D341Med (cell line): Measurements from ENCODE around the gene CLINT1.
"Not testable (repeated sequence)": the region's sequence is repeated elsewhere in the genome, so short reads cannot be mapped to it uniquely, and the experiment has no call there.

ENCODE experiments used
- DNase-seq: peaks from one replicate; pipeline ENCODE4 v3.0.0; 2012; ENCODE audit warnings: low spot score

The CLINT1 gene

GRCh38 chr5:157862183-157862851 lies 3.4 kb upstream of the CLINT1 start:
- DNase-seq, result no peak

GRCh38 chr5:157860898-157861890 lies 2.2 kb upstream of the CLINT1 start:
- no peak for DNase-seq

- no peak for DNase-seq
These were observed 256 bp upstream of the CLINT1 start for GRCh38 chr5:157859227-157859575.

- no peak for DNase-seq
These were observed 974 bp downstream of the CLINT1 start for GRCh38 chr5:157857816-157858526.

GRCh38 chr5:157855404-157855994 lies 3.4 kb downstream of the CLINT1 start:
- DNase-seq, result peak; percentile 60

GRCh38 chr5:157853365-157853764 lies 5.6 kb downstream of the CLINT1 start:
- DNase-seq, result not testable (repeated sequence)

- DNase-seq, result no peak
These were observed 12.9 kb downstream of the CLINT1 start for GRCh38 chr5:157845914-157846598.

- DNase-seq, result no peak
These were observed 16.2 kb downstream of the CLINT1 start for GRCh38 chr5:157842787-157843186.

- DNase-seq, result no peak
These were observed 16.8 kb downstream of the CLINT1 start for GRCh38 chr5:157842185-157842584.

GRCh38 chr5:157839157-157839795 lies 19.7 kb downstream of the CLINT1 start:
- DNase-seq, result no peak

- no peak for DNase-seq
These were observed 22.7 kb downstream of the CLINT1 start for GRCh38 chr5:157836121-157836753.

- no peak for DNase-seq
These were observed 23.9 kb downstream of the CLINT1 start for GRCh38 chr5:157835041-157835440.

- peak; percentile 45 for DNase-seq
These were observed 29.9 kb downstream of the CLINT1 start for GRCh38 chr5:157828944-157829639.

- no peak for DNase-seq
These were observed 30.6 kb downstream of the CLINT1 start for GRCh38 chr5:157828105-157828943.

GRCh38 chr5:157827423-157827822 lies 31.5 kb downstream of the CLINT1 start:
- DNase-seq, result no peak

GRCh38 chr5:157823655-157824054 lies 35.3 kb downstream of the CLINT1 start:
- no peak for DNase-seq

- no peak for DNase-seq
These were observed 36.9 kb downstream of the CLINT1 start for GRCh38 chr5:157821822-157822622.

GRCh38 chr5:157821405-157821804 lies 37.5 kb downstream of the CLINT1 start:
- no peak for DNase-seq
